Gastrocnemius medialis (tissue), 4 donors: ENCODE measurements around the gene ZNF485.

Experiments used
- POLR2A ChIP-seq, 2 donors: fragments of 450-650 bp; IDR thresholded peaks; one replicate each; pipeline ENCODE4 v1.6.1; 2017; ENCODE audit warnings: antibody characterized with exemption in 2 of 2, mild to moderate bottlenecking in 2 of 2, moderate library complexity in 2 of 2
- TF ChIP-seq, protein P1 (sequence below), 5 experiments: fragments of 450-650 bp in 3 of 5; fragments of 200-600 bp in 2 of 5; sonication (generic) in 2 of 5; IDR thresholded peaks in 4 of 5; conservative IDR thresholded peaks in 1 of 5; 1 replicate in 4 of 5; 2 replicates in 1 of 5; pipeline ENCODE4 v1.5.1; 2016 to 2019; ENCODE audit warnings: antibody characterized with exemption in 5 of 5, mild to moderate bottlenecking in 3 of 5, moderate library complexity in 3 of 5

GRCh38 chr10:43569681-43570080 is 36.6 kb upstream of the ZNF485 start:
- TF ChIP-seq, protein P1, sequence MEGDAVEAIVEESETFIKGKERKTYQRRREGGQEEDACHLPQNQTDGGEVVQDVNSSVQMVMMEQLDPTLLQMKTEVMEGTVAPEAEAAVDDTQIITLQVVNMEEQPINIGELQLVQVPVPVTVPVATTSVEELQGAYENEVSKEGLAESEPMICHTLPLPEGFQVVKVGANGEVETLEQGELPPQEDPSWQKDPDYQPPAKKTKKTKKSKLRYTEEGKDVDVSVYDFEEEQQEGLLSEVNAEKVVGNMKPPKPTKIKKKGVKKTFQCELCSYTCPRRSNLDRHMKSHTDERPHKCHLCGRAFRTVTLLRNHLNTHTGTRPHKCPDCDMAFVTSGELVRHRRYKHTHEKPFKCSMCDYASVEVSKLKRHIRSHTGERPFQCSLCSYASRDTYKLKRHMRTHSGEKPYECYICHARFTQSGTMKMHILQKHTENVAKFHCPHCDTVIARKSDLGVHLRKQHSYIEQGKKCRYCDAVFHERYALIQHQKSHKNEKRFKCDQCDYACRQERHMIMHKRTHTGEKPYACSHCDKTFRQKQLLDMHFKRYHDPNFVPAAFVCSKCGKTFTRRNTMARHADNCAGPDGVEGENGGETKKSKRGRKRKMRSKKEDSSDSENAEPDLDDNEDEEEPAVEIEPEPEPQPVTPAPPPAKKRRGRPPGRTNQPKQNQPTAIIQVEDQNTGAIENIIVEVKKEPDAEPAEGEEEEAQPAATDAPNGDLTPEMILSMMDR (IDR thresholded peaks at IDR 0.05 in 4 of 5, conservative IDR thresholded peaks at IDR 0.05 in 1 of 5), result no peak
- TF ChIP-seq POLR2A (IDR thresholded peaks at IDR 0.05), result no peak
